Thoracic aorta (tissue), 2 donors: Measurements from ENCODE around the gene MLIP. TPM values are rescaled to one million over a fixed set of nuclear protein-coding genes. Genes with fewer than 3 reads are reported as not detected.

Experiments used
- ATAC-seq: fragments of 150-250 bp; one replicate; pipeline ENCODE4 v1.8.0; 2017; ENCODE audit warnings: low read depth; ENCODE audit not compliant: insufficient number of reproducible peaks, low FRiP score
- DNase-seq: peaks from one replicate; pipeline ENCODE4 v3.0.0-alpha.2; 2020; ENCODE audit warnings: low spot score
- H3K27ac ChIP-seq, 2 donors: fragments of 200-600 bp; sonication (generic); 1 replicate in 1 of 2; 2 replicates in 1 of 2; pipeline ENCODE4 v1.5.1; 2016; ENCODE audit warnings: mild to moderate bottlenecking in 2 of 2, moderate library complexity in 2 of 2
- H3K27me3 ChIP-seq: fragments of 200-600 bp; sonication (generic); replicated peaks from 2 replicates; pipeline ENCODE4 v1.6.0; 2016; ENCODE audit warnings: mild to moderate bottlenecking; ENCODE audit not compliant: insufficient read depth
- H3K36me3 ChIP-seq: fragments of 200-600 bp; sonication (generic); one replicate; pipeline ENCODE4 v1.5.1; 2016
- H3K4me1 ChIP-seq, 2 donors: fragments of 200-600 bp; sonication (generic); 1 replicate in 1 of 2; 2 replicates in 1 of 2; pipeline versions ENCODE4 v1.5.1 to v1.6.0; 2016; ENCODE audit warnings: low read depth in 2 of 2, mild to moderate bottlenecking in 1 of 2; ENCODE audit not compliant: control insufficient read depth in 1 of 2
- H3K4me3 ChIP-seq: fragments of 200-600 bp; sonication (generic); 2 replicates; pipeline ENCODE4 v1.5.1; 2016; ENCODE audit warnings: mild to moderate bottlenecking
- H3K9me3 ChIP-seq: fragments of 200-600 bp; sonication (generic); 2 replicates; pipeline ENCODE4 v1.5.1; 2016
- total RNA-seq, 2 donors: library from RNA; depleted of rRNA; stranded (reverse); fragments of >200 nt; gene quantifications; one replicate each; pipeline versions ENCODE4 v1.1.0 to v1.2.3, GENCODE V29; 2016
- TF ChIP-seq, protein P1 (sequence below): fragments of 200-600 bp; sonication (generic); IDR thresholded peaks from one replicate; pipeline ENCODE4 v1.5.1; 2019; ENCODE audit warnings: antibody characterized with exemption

MLIP gene
- total RNA-seq, 2 donors from 2014 or later: 1.8 TPM; not detected in 1

- H3K4me1 ChIP-seq: no peaks in the 10 kb centered on the region
- no peak overlapping the region for H3K4me3 ChIP-seq
- DNase-seq (no peak), ATAC-seq (no peak)
- no peaks in the 10 kb centered on the region for H3K36me3 ChIP-seq
- H3K9me3 ChIP-seq: no peaks in the 10 kb centered on the region
- H3K27ac ChIP-seq: no peak overlapping the region
- TF ChIP-seq, protein P1, sequence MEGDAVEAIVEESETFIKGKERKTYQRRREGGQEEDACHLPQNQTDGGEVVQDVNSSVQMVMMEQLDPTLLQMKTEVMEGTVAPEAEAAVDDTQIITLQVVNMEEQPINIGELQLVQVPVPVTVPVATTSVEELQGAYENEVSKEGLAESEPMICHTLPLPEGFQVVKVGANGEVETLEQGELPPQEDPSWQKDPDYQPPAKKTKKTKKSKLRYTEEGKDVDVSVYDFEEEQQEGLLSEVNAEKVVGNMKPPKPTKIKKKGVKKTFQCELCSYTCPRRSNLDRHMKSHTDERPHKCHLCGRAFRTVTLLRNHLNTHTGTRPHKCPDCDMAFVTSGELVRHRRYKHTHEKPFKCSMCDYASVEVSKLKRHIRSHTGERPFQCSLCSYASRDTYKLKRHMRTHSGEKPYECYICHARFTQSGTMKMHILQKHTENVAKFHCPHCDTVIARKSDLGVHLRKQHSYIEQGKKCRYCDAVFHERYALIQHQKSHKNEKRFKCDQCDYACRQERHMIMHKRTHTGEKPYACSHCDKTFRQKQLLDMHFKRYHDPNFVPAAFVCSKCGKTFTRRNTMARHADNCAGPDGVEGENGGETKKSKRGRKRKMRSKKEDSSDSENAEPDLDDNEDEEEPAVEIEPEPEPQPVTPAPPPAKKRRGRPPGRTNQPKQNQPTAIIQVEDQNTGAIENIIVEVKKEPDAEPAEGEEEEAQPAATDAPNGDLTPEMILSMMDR: no peak
- H3K27me3 ChIP-seq: no peaks in the 10 kb centered on the region
Measured at GRCh38 chr6:54102238-54102637, 9.0 kb upstream of the MLIP start.

DNA sequence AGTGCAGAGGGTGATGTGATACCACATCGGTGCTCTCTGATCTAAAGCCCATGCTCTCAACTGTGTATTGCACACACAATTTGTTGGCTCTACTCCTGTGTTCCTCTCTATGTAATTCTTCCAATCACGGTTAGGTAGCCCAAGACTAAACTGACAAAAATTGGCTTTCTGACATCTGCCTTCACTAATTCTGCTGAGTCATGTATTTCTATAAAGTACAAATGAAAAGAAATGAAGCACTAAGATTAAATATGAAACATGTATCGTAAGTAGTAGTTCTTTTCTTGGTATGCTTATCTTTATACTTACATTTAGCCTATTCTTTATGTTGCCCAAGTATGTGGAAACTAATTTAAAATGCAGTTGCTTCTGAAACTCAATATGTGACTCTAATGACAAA lies 7.7 kb upstream of the MLIP start:
- H3K27ac ChIP-seq: no peak overlapping the region
- no peak for ATAC-seq

GRCh38 chr6:54106727-54107126 lies 4.5 kb upstream of the MLIP start:
- DNase-seq (no peak), ATAC-seq (no peak)
- H3K4me3 ChIP-seq: no peak overlapping the region

More for the DNA sequence above, 7.7 kb upstream of the MLIP start:
- Histone ChIP-seq H3K4me1 (no peaks in the 10 kb centered on the region), H3K4me3 (no peak overlapping the region), H3K9me3 (no peaks in the 10 kb centered on the region), H3K27me3 (no peaks in the 10 kb centered on the region), H3K36me3 (no peaks in the 10 kb centered on the region)
- TF ChIP-seq, protein P1: no peak
- DNase-seq: no peak

GRCh38 chr6:54107470-54108090 lies 3.7 kb upstream of the MLIP start:
- Histone ChIP-seq H3K9me3 (no peaks in the 10 kb centered on the region), H3K4me3 (no peak overlapping the region), H3K4me1 (peaks cover 9% of the 10 kb centered on the region in 2 donors), H3K27ac (no peak overlapping the region), H3K27me3 (no peaks in the 10 kb centered on the region), H3K36me3 (no peaks in the 10 kb centered on the region)
- TF ChIP-seq, protein P1: no peak
- DNase-seq (no peak), ATAC-seq (no peak)

More at GRCh38 chr6:54106727-54107126, 4.5 kb upstream of the MLIP start:
- TF ChIP-seq, protein P1: no peak
- Histone ChIP-seq H3K9me3 (no peaks in the 10 kb centered on the region), H3K36me3 (no peaks in the 10 kb centered on the region), H3K27me3 (no peaks in the 10 kb centered on the region), H3K4me1 (peaks cover under 1 to 4% of the 10 kb centered on the region in 2 donors), H3K27ac (no peak overlapping the region)

- H3K36me3 ChIP-seq: no peaks in the 10 kb centered on the region
- H3K9me3 ChIP-seq: no peaks in the 10 kb centered on the region
- peaks cover 9 to 13% of the 10 kb centered on the region in 2 donors for H3K4me1 ChIP-seq
- H3K27ac ChIP-seq: no peak overlapping the region
- ATAC-seq (no peak), DNase-seq (no peak)
- H3K4me3 ChIP-seq: no peak overlapping the region
- TF ChIP-seq, protein P1: no peak
- no peaks in the 10 kb centered on the region for H3K27me3 ChIP-seq
Measured at GRCh38 chr6:54108271-54108670, 3.0 kb upstream of the MLIP start.
